ENCODE data around the gene SEMA4C.

Gene SEMA4C

DNA sequence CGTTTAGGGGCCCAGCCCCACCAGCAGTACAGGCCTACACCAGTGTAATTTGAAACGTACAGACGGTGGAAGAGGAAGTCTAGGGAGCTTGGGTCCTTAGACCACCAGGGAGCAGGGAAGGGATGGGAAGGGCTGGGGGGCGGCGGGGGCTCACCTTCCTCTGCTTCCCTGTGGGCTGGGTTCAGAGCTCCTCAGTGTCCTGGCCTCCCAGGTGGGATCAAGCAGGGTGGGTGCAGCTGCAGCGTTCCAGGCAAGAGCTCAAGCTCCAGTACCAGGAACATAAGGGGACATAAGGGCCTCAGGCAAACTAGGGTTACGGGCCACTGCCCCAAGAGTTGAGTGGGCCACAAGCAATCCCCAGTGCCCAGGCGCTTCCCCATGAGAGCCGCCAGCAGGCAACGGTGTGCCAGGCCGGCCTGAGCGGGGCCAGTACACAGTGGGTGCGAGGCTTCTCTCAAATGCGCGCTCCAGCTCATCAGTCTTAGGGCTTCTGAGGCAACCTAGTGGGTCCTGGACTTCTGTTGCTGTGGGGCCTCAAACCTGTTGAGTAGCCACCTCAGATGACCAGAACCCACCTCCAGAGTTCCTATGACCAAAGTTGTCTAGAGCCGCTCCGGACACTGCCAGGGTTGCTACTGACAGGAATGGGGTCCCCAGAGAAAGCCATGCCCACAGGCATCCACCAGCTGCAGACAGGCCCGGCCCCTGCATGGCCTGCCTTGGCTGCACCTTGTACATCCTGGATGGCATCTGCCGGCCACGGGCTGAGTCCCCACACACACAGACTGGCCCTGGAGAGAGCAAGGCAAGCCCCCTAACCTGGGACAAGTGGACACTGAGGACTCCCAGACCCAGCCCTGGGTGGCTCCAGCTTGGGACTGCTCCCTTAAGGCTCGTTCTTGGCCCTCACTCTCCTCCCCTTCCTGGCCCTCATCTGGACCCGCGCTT, 31.3 kb downstream of the SEMA4C start:
- no peak for TF ChIP-seq CTCF (IDR thresholded peaks at IDR 0.05)

- TF ChIP-seq CTCF (IDR thresholded peaks at IDR 0.05), result no peak
Observed at GRCh38 chr2:96837575-96837974, 32.3 kb downstream of the SEMA4C start.

DNA sequence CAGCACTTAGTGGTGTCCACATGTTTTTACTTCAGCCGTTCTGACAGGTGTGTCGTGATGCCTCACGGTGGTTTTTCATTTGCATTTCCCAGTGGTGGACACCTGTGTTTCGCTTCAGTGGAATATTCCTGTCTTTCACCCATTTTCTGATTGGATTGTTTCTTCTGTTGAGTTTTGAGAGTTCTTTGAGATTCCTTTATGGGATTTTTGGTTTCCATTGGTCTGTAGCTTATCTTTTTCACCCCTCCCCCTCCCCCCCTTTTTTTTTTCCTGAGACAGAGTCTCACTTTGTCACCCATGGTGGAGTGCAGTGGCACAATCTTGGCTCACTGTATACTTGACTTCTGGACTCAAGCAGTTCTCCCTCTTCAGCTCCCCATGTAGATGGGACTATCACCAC, 34.0 kb downstream of the SEMA4C start:
- no peak for TF ChIP-seq CTCF (IDR thresholded peaks at IDR 0.05)

DNA sequence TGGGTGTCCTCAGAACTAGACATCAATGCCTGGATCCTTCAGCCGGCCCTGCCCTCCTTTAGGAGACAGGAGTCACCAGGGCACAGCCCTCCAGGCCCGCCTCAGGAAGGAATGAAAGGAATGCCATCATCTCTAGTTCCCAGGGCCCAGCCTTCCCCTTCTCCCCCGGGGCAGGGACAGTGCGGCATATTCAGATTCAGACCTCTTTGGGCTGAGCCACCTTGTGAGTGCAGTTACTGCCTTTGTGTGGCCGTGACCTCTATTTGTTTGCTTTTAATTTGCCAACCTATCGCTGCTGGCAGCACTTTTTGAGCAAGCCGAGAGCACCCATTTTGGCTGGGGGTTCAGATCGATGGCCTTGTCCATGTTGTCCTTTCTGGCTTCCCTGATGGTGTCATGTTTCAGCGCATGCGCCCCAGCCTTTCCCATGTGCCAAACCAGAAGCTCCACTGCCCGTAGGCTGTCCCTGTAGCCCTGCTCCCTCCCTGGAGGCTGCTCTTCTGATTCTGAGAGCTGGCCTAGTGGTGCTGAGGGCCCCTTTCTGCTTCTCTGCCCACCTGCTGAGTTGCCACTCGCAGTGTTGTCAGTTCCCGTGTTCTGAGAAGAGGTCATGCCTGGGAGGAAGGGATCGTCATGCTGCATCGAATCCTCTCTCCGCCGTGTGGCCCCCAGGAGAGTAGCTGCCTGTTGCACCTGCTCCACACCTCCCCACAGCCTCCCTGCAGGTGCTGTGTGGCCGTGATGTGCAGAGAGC, 36.9 kb downstream of the SEMA4C start:
- no peak for TF ChIP-seq CTCF (IDR thresholded peaks at IDR 0.05)

DNA sequence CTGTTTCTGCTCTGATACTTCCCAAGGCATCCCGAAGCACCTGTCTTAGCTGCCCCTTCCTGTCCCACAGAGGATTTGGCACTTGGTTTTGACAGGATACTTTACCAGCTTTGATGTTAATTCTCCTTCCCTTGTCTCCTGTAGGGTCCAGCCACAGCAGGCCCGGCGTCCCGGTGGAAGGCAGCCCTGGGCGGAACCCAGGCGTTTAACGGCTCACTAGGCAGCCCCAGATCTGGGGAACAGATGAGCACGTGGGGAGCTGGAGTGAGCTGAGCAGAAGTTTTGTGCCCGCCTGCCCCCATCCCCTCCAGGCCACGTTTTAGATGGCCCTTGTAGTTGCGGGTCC, 37.5 kb downstream of the SEMA4C start:
- no peak for TF ChIP-seq CTCF (IDR thresholded peaks at IDR 0.05)

GRCh38 chr2:96831679-96832078, 38.2 kb downstream of the SEMA4C start:
- TF ChIP-seq CTCF (IDR thresholded peaks at IDR 0.05), result no peak

GRCh38 chr2:96830044-96830562, 39.8 kb downstream of the SEMA4C start:
- TF ChIP-seq CTCF (IDR thresholded peaks at IDR 0.05), result no peak

Data from LNCAP (cell line).